ENCODE results near the gene ACOT13. TPM values are rescaled to one million over a fixed set of nuclear protein-coding genes. Genes with fewer than 3 reads are reported as not detected.
A peak's percentile ranks its signal among the peaks of the same experiment; 100 is the strongest.
"Not testable (repeated sequence)": the region's sequence is repeated elsewhere in the genome, so short reads cannot be mapped to it uniquely, and the experiment has no call there.

ACOT13 gene
- total RNA-seq, 1 donor from 2014 or later, result 24.6 TPM

- H3K27me3 ChIP-seq (ENCODE audit: low read depth), result no peaks in the 10 kb centered on the region
- DNase-seq (no peak), ATAC-seq (peak; percentile 15 to 47)
- H3K36me3 ChIP-seq, result no peaks in the 10 kb centered on the region
- peak overlapping the region; percentile 50 for H3K27ac ChIP-seq
- H3K9me3 ChIP-seq, result no peaks in the 10 kb centered on the region
- intact Hi-C loops (cut with DNase I), result no loop called here
- peaks cover 13% of the 10 kb centered on the region for H3K4me1 ChIP-seq
- no peak overlapping the region for H3K4me3 ChIP-seq
- TF ChIP-seq CTCF (IDR thresholded peaks at IDR 0.05), result no peak
Observed at GRCh38 chr6:24743944-24744335, 77.1 kb downstream of the ACOT13 start.

DNA sequence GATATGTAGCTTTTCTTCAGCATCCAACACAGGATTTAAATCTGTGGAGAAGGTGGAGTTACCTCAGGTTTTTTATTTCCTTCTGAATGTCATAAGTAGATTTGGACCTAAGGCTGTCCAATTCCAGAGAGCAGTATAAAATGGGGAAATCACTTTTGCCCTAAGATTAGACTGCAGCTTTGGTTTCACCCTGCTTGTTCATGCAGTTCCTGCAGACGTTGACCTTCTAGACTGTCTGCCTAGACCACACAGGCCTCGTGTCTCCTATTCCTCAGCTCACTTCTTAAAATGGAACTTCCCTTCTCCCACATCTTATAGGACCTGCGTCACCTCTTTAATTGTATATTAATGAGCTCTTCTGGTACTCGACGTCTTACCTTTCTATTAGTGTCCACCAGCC lies 78.0 kb downstream of the ACOT13 start:
- peaks cover 13% of the 10 kb centered on the region for H3K4me1 ChIP-seq
- peak; percentile 60 to 80 for ATAC-seq

DNA sequence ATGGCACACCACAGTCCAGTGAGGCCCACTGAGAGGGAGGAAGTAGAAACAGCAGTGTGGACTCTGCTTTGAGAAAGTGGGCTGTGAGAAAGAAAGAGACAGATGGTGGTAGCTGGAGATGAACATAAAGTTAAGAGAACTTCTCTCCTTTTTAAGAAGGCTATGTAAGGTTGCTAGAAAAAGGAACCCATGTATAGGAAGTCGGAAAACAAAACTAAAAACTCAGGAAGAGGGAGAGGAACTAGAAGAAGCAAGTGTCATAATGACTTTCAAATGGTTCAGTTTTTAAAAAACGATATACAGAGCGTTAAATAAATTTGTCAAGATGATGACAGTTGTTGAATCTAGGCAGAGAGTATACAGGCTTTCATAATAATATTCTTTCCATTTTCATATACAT lies 82.4 kb downstream of the ACOT13 start:
- no peaks in the 10 kb centered on the region for H3K9me3 ChIP-seq
- intact Hi-C loops (cut with DNase I), result no loop called here
- peaks cover 2% of the 10 kb centered on the region for H3K4me1 ChIP-seq
- TF ChIP-seq CTCF (IDR thresholded peaks at IDR 0.05), result no peak
- no peaks in the 10 kb centered on the region for H3K36me3 ChIP-seq
- ATAC-seq (no peak), DNase-seq (no peak)
- H3K4me3 ChIP-seq, result no peak overlapping the region
- peak overlapping the region; percentile 6 for H3K27ac ChIP-seq
- no peaks in the 10 kb centered on the region for H3K27me3 ChIP-seq (ENCODE audit: low read depth)

More for the DNA sequence above, 78.0 kb downstream of the ACOT13 start:
- no peak for DNase-seq
- TF ChIP-seq CTCF (IDR thresholded peaks at IDR 0.05), result no peak
- H3K4me3 ChIP-seq, result no peak overlapping the region
- no peaks in the 10 kb centered on the region for H3K27me3 ChIP-seq (ENCODE audit: low read depth)
- H3K36me3 ChIP-seq, result no peaks in the 10 kb centered on the region
- intact Hi-C loops (cut with DNase I), result no loop called here
- H3K9me3 ChIP-seq, result no peaks in the 10 kb centered on the region
- H3K27ac ChIP-seq, result peak overlapping the region; percentile 40

DNA sequence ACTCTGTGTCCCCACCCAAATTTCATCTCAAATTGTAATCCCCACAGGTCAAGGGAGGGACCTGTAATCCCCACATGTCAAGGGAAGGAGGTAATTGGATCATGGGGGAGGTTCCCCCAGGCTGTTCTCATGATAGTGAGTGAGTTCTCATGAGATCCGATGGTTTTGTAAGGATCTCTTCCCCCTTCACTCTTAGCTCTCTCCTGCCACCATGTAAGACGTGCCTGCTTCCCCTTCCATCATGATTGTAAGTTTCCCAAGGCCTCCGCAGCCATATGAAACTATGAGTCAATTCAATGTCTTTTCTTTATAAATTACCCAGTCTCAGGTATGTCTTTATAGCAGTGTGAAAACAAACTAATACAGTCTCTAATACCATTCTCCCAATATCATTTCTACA lies 84.0 kb downstream of the ACOT13 start:
- H3K27me3 ChIP-seq (ENCODE audit: low read depth); intact Hi-C loops (cut with DNase I); DNase-seq; H3K4me1 ChIP-seq; H3K27ac ChIP-seq; ATAC-seq; H3K4me3 ChIP-seq; H3K9me3 ChIP-seq; H3K36me3 ChIP-seq: not testable (repeated sequence)

- no peak for TF ChIP-seq CTCF (IDR thresholded peaks at IDR 0.05)
- no peaks in the 10 kb centered on the region for H3K27me3 ChIP-seq (ENCODE audit: low read depth)
- no peak overlapping the region for H3K27ac ChIP-seq
- no peak for DNase-seq
- intact Hi-C loops (cut with DNase I), result no loop called here
- H3K36me3 ChIP-seq, result no peaks in the 10 kb centered on the region
- H3K4me1 ChIP-seq, result no peaks in the 10 kb centered on the region
- no peak overlapping the region for H3K4me3 ChIP-seq
- H3K9me3 ChIP-seq, result no peaks in the 10 kb centered on the region
- ATAC-seq, result no peak
Observed at GRCh38 chr6:24752503-24752902, 85.6 kb downstream of the ACOT13 start.

- no peaks in the 10 kb centered on the region for H3K4me1 ChIP-seq
- no peaks in the 10 kb centered on the region for H3K27me3 ChIP-seq (ENCODE audit: low read depth)
- H3K27ac ChIP-seq, result no peak overlapping the region
- no peaks in the 10 kb centered on the region for H3K9me3 ChIP-seq
- intact Hi-C loops (cut with DNase I), result no loop called here
- no peak for TF ChIP-seq CTCF (IDR thresholded peaks at IDR 0.05)
- no peak for ATAC-seq
- no peak for DNase-seq
- no peak overlapping the region for H3K4me3 ChIP-seq
- H3K36me3 ChIP-seq, result no peaks in the 10 kb centered on the region
Observed at GRCh38 chr6:24752917-24753492, 86.1 kb downstream of the ACOT13 start.

Measured in lower lobe of right lung (tissue), 2 donors.